NCI-H345 treated with DMSO at 0.1 percent for 48 hours (cell line): ENCODE data around the gene TM2D1.
"Not testable (repeated sequence)": the region's sequence is repeated elsewhere in the genome, so short reads cannot be mapped to it uniquely, and the experiment has no call there.

ENCODE experiments used
- DNase-seq: peaks from one replicate; lab custom pipeline; 2025; ENCODE audit not compliant: unreplicated experiment; lab: John Stamatoyannopoulos, UW

TM2D1 gene

GRCh38 chr1:61718996-61719663 is 5.8 kb downstream of the TM2D1 start:
- DNase-seq: not testable (repeated sequence)

GRCh38 chr1:61711969-61712368 is 13.0 kb downstream of the TM2D1 start:
- no peak for DNase-seq

- DNase-seq: not testable (repeated sequence)
These were observed 13.7 kb downstream of the TM2D1 start for GRCh38 chr1:61711257-61711656.

- DNase-seq: no peak
These were observed 15.0 kb downstream of the TM2D1 start for GRCh38 chr1:61709908-61710289.

- no peak for DNase-seq
These were observed 15.7 kb downstream of the TM2D1 start for GRCh38 chr1:61708953-61709907.

- DNase-seq: no peak
These were observed 24.8 kb downstream of the TM2D1 start for GRCh38 chr1:61699911-61700851.

GRCh38 chr1:61692155-61692800 is 32.7 kb downstream of the TM2D1 start:
- DNase-seq: no peak

- no peak for DNase-seq
These were observed 37.0 kb downstream of the TM2D1 start for GRCh38 chr1:61687901-61688300.

GRCh38 chr1:61682891-61683290 is 42.0 kb downstream of the TM2D1 start:
- no peak for DNase-seq

GRCh38 chr1:61680500-61680899 is 44.4 kb downstream of the TM2D1 start:
- DNase-seq: no peak

- not testable (repeated sequence) for DNase-seq
These were observed 48.1 kb downstream of the TM2D1 start for GRCh38 chr1:61676881-61677280.

- DNase-seq: no peak
These were observed 50.7 kb downstream of the TM2D1 start for GRCh38 chr1:61674221-61674620.

- no peak for DNase-seq
These were observed 52.6 kb downstream of the TM2D1 start for GRCh38 chr1:61672376-61672775.

- no peak for DNase-seq
These were observed 54.5 kb downstream of the TM2D1 start for GRCh38 chr1:61670445-61670844.

- DNase-seq: no peak
These were observed 54.9 kb downstream of the TM2D1 start for GRCh38 chr1:61670016-61670415.

GRCh38 chr1:61659061-61659460 is 65.9 kb downstream of the TM2D1 start:
- DNase-seq: no peak

- no peak for DNase-seq
These were observed 69.5 kb downstream of the TM2D1 start for GRCh38 chr1:61655453-61655852.

- DNase-seq: no peak
These were observed 70.9 kb downstream of the TM2D1 start for GRCh38 chr1:61654067-61654466.

- DNase-seq: no peak
These were observed 75.8 kb downstream of the TM2D1 start for GRCh38 chr1:61648983-61649742.

- no peak for DNase-seq
These were observed 77.8 kb downstream of the TM2D1 start for GRCh38 chr1:61647142-61647541.
